Breast epithelium (tissue), 4 donors: ENCODE results near the gene DNAJB12. TPM values are rescaled to one million over a fixed set of nuclear protein-coding genes. Genes with fewer than 3 reads are reported as not detected.
"Not testable (repeated sequence)": the region's sequence is repeated elsewhere in the genome, so short reads cannot be mapped to it uniquely, and the experiment has no call there.

Experiments used
- DNase-seq, 2 donors: peaks; one replicate each; pipeline ENCODE4 v3.0.0-alpha.2; 2019; ENCODE audit warnings: low spot score in 2 of 2
- H3K27ac ChIP-seq, 2 donors: fragments of 200-600 bp; sonication (generic) in 1 of 2; one replicate each; pipeline ENCODE4 v1.5.1; 2016 to 2019; ENCODE audit warnings: mild to moderate bottlenecking in 1 of 2
- H3K27me3 ChIP-seq, 2 donors: fragments of 200-600 bp; sonication (generic) in 1 of 2; one replicate each; pipeline versions ENCODE4 v1.5.1 to v1.6.0; 2017 to 2019; ENCODE audit warnings: control low read depth in 1 of 2, mild to moderate bottlenecking in 1 of 2
- H3K36me3 ChIP-seq: fragments of 200-600 bp; one replicate; pipeline ENCODE4 v1.5.1; 2019
- H3K4me1 ChIP-seq, 2 donors: fragments of 200-600 bp; sonication (generic); one replicate each; pipeline ENCODE4 v1.5.1; 2016 to 2019; ENCODE audit warnings: control low read depth in 1 of 2
- H3K4me3 ChIP-seq, 3 donors: fragments of 200-600 bp; sonication (generic); 1 replicate in 2 of 3; 2 replicates in 1 of 3; pipeline ENCODE4 v1.5.1; 2016 to 2019; ENCODE audit warnings: mild to moderate bottlenecking in 3 of 3, moderate library complexity in 2 of 3
- H3K9me3 ChIP-seq, 2 donors: fragments of 200-600 bp; sonication (generic) in 1 of 2; one replicate each; pipeline ENCODE4 v1.5.1; 2016 to 2019; ENCODE audit warnings: control low read depth in 1 of 2
- POLR2A ChIP-seq: fragments of 450-650 bp; IDR thresholded peaks from one replicate; pipeline ENCODE4 v1.6.1; 2016; ENCODE audit warnings: antibody characterized with exemption, mild to moderate bottlenecking, moderate library complexity
- POLR2AphosphoS5 ChIP-seq, 3 donors: sonication (generic); formaldehyde crosslinking; IDR thresholded peaks; one replicate each; pipeline ENCODE4 v1.6.1; 2017; ENCODE audit warnings: antibody characterized with exemption in 3 of 3
- intact Hi-C: fragments of 100-400 bp; cut with DNase I; formaldehyde crosslinking; loops from one replicate; pipeline ENCODE4 v1.15.1; 2023; ENCODE audit warnings: low total_unique reads
- total RNA-seq, 3 donors: library from RNA; depleted of rRNA; stranded (reverse); fragments of >200 nt; gene quantifications; one replicate each; pipeline ENCODE4 v1.1.0, GENCODE V29; 2016
- TF ChIP-seq, protein P1 (sequence below), 3 donors: fragments of 450-650 bp; IDR thresholded peaks; one replicate each; pipeline ENCODE4 v1.5.1; 2016 to 2017; ENCODE audit warnings: antibody characterized with exemption in 3 of 3, mild to moderate bottlenecking in 3 of 3, moderate library complexity in 3 of 3

Gene DNAJB12
- total RNA-seq, 3 donors from 2014 or later, result 38.4 to 48.1 (median 38.7) TPM

DNA sequence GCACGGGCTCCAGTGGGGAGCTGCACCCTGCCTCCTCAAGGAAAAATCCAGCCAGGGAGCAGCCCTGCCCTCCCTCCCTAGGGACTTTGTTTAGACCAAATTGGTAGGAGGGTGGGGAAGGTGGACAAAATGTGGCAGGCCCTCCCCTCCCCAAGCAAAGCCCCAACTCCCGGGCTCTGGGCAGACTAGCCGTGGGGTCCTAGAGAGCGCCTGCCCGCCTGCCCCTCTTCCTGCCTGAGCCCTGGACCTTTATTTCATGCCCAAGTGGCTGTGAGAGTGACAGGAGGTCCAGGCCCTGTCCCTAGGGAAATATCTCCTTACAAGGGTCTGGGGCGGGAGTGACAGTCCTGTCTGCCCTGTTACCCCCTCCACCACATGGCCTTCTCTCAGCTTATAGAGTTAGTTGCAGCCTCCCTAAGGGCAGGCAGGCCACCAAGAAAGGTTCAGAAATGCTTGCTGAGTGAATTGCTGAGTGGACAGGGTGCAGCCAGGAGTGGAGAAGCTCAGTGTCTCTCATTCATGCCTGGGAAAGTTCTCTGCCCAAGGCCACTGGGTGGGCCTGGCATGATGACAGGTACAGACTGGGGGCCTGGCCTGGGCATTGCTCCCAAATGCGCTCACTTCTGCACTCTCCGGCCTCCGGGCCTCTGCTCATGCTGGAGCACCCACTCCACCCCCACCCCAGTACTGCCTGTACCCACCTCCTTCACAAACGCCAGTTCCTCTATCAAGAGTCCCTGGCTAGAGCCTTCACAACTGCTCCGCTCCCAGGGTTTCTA is 25.2 kb downstream of the DNAJB12 start:
- no peaks in the 10 kb centered on the region for H3K9me3 ChIP-seq
- H3K4me3 ChIP-seq, result no peak overlapping the region
- no peaks in the 10 kb centered on the region for H3K36me3 ChIP-seq
- H3K27me3 ChIP-seq, result no peaks in the 10 kb centered on the region
- no peak for TF ChIP-seq POLR2A
- TF ChIP-seq, protein P1, sequence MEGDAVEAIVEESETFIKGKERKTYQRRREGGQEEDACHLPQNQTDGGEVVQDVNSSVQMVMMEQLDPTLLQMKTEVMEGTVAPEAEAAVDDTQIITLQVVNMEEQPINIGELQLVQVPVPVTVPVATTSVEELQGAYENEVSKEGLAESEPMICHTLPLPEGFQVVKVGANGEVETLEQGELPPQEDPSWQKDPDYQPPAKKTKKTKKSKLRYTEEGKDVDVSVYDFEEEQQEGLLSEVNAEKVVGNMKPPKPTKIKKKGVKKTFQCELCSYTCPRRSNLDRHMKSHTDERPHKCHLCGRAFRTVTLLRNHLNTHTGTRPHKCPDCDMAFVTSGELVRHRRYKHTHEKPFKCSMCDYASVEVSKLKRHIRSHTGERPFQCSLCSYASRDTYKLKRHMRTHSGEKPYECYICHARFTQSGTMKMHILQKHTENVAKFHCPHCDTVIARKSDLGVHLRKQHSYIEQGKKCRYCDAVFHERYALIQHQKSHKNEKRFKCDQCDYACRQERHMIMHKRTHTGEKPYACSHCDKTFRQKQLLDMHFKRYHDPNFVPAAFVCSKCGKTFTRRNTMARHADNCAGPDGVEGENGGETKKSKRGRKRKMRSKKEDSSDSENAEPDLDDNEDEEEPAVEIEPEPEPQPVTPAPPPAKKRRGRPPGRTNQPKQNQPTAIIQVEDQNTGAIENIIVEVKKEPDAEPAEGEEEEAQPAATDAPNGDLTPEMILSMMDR (IDR thresholded peaks at IDR 0.05), result no peak
- no peak for TF ChIP-seq POLR2AphosphoS5 (IDR thresholded peaks at IDR 0.05)
- peaks cover 4 to 43% of the 10 kb centered on the region in 2 donors for H3K4me1 ChIP-seq
- H3K27ac ChIP-seq, result peak overlapping the region; percentile 33 to 78
- intact Hi-C loops, result loop anchor here (10.0 kb wide), 1 partner anchor 275 kb away; no protein-coding TSS in a partner anchor
- DNase-seq, result no peak

DNA sequence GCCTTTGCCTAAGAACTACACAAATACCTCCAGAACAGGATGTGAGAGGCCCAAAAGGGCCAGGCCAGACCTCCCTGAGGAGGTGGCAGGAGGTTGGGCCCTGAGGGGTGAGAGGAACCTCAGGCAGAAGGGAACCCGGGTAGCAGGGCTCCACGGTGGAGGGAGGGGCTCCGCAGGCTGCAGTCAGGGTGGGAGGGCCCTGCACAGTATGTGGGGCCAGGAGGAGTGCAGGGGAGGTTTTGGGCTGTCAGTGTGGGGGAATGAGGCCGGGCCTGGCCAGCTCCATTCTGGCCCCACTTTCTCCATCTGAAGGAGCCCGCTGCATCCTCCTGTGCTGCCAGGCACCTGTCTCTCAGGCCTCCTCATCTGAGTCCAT is 25.9 kb downstream of the DNAJB12 start:
- Histone ChIP-seq H3K4me3 (no peak overlapping the region), H3K27ac (peak overlapping the region; percentile 57 to 78), H3K36me3 (no peaks in the 10 kb centered on the region), H3K4me1 (peaks cover 3 to 38% of the 10 kb centered on the region in 2 donors), H3K9me3 (no peaks in the 10 kb centered on the region), H3K27me3 (no peaks in the 10 kb centered on the region)
- intact Hi-C loops, result no loop called here
- TF ChIP-seq, protein P1 (IDR thresholded peaks at IDR 0.05), result no peak
- TF ChIP-seq POLR2A (no peak), POLR2AphosphoS5 (IDR thresholded peaks at IDR 0.05) (no peak)
- DNase-seq, result no peak

DNA sequence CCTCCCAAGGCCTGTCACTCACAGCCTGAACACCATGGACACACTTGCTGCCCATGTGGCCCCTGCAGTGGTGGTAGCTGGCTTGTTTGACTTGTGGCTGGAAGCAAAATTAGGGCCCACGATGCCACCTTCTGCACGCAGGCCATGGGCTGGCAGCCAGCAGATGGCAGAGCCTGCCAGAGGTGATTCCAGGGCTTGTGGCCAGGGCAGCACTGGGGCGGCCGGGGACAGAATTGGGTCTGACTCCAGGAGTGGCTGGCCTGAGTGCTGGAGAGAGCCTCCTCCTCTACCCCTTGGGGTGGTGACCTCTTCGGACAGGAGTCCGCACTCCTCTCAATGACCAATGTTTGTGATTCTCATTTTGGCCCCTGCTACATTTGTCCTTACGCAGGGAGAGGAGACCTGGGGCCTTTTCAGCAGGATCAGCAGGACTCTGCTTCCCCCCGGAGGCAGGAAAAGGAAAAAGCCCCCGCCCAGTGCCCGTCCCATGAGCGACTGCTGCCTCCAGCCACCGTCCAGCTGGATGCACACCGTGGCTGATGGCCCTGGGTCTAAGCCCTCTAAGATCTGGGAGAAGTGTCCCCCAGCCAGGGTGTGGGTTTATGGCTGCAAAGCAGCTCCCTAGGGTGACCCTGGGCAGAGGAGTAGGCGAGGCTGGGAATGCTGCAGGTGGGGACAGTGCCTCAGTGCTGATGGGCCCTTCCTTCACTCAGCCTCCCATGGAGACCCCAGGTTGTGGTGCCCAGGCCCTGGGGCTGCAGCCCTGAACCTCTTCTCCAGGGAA is 26.5 kb downstream of the DNAJB12 start:
- Histone ChIP-seq H3K4me3 (peak overlapping the region in 1 of 3 donors; percentile 9), H3K36me3 (no peaks in the 10 kb centered on the region), H3K9me3 (no peaks in the 10 kb centered on the region), H3K4me1 (peaks cover 3 to 38% of the 10 kb centered on the region in 2 donors), H3K27ac (peak overlapping the region; percentile 57 to 78), H3K27me3 (no peaks in the 10 kb centered on the region)
- DNase-seq, result no peak
- TF ChIP-seq, protein P1 (IDR thresholded peaks at IDR 0.05), result peak in 2 of 3 donors; percentile 36 to 49
- no peak for TF ChIP-seq POLR2AphosphoS5 (IDR thresholded peaks at IDR 0.05)
- intact Hi-C loops, result no loop called here

DNA sequence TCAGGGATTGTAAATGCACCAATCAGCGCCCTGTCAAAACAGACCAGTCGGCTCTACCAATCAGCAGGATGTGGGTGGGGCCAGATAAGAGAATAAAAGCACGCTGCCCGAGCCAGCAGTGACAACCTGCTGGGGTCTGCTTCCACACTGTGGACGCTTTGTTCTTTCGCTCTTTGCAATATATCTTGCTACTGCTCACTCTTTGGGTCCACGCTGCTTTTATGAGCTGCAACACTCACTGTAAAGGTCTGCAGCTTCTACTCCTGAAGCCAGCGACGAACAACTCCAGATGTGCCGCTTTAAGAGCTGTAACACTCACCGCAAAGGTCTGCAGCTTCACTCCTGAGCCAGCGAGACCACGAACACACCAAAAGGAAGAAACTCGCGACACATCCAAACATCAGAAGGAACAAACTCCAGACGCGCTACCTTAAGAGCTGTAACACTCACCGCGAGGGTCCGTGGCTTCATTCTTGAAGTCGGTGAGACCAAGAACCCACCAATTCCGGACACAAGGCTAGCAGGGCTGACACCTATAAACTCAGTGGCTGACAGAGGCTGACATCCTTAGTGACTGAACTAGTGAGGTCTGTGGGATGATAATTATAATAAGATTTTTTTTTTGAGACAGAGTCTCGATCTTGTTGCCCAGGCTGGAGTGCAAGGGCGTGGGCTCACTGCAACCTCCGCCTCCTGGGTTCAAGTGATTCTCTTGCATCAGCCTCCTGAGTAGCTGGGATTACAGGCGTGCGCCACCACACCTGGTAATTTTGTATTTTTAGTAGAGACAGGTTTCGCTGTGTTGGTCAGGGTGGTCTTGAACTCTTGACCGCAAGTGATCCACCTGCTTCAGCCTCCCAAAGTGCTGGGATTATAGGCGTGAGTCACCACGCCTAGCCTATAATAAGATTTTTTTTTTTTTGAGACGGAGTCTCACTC is 27.8 kb downstream of the DNAJB12 start:
- H3K9me3 ChIP-seq, H3K27me3 ChIP-seq, H3K36me3 ChIP-seq, H3K27ac ChIP-seq, H3K4me3 ChIP-seq, intact Hi-C loops, DNase-seq: not testable (repeated sequence)
- peaks cover 3 to 32% of the 10 kb centered on the region in 2 donors for H3K4me1 ChIP-seq

DNA sequence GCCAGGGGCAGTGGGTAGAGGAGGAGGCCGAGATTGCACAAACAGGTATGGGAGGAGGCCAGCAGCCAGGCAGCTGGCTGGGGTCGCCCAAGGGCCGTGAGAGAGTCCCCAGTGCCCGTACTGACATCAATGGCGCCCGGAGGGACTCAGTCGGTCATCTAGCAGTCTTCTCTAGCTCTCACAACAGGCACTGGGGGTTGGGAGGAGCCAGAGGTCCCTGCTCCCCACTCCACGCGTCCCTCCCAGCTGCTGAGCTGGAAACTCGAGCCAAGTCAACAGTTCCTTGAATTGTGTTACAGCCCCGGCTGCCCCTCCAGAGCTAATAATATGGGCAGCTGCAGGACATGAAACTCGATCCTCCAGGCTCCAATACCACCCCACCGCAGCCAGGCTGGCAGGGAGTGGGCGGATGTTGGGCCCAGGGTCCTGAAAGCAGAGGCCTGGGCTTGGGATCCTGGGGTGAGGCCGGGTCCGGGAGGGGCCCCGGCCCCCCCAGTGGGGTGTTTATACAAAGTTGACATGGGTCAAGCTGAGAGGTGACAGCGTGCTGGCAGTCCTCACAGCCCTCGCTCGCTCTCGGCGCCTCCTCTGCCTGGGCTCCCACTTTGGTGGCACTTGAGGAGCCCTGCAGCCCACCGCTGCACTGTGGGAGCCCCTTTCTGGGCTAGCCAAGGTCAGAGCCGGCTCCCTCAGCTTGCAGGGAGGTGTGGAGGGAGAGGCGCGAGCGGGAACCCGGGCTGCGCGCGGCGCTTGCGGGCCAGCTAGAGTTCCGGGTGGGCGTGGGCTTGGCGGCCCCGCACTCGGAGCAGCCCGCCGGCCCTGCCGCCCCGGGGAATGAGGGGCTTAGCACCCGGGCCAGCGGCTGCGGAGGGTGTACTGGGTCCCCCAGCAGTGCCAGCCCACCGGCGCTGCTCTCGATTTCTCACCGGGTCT is 29.2 kb downstream of the DNAJB12 start:
- H3K4me1 ChIP-seq, result peaks cover 5 to 25% of the 10 kb centered on the region in 2 donors
- intact Hi-C loops, DNase-seq: not testable (repeated sequence)

More for the DNA sequence above, 29.2 kb downstream of the DNAJB12 start:
- Histone ChIP-seq H3K4me3 (peak overlapping the region in 1 of 3 donors; percentile 34), H3K27ac (peak overlapping the region; percentile 50 to 60)
- H3K27me3 ChIP-seq, H3K9me3 ChIP-seq, H3K36me3 ChIP-seq: not testable (repeated sequence)
